ENCODE measurements around the gene MBOAT7. TPM values are rescaled to one million over a fixed set of nuclear protein-coding genes. Genes with fewer than 3 reads are reported as not detected.

The MBOAT7 gene
- total and polyA plus RNA-seq, 2 of the 8 experiments (the other 6 are each of a cell fraction or from before 2014, with no cell fraction given): 85.5 to 90.9 TPM

DNA sequence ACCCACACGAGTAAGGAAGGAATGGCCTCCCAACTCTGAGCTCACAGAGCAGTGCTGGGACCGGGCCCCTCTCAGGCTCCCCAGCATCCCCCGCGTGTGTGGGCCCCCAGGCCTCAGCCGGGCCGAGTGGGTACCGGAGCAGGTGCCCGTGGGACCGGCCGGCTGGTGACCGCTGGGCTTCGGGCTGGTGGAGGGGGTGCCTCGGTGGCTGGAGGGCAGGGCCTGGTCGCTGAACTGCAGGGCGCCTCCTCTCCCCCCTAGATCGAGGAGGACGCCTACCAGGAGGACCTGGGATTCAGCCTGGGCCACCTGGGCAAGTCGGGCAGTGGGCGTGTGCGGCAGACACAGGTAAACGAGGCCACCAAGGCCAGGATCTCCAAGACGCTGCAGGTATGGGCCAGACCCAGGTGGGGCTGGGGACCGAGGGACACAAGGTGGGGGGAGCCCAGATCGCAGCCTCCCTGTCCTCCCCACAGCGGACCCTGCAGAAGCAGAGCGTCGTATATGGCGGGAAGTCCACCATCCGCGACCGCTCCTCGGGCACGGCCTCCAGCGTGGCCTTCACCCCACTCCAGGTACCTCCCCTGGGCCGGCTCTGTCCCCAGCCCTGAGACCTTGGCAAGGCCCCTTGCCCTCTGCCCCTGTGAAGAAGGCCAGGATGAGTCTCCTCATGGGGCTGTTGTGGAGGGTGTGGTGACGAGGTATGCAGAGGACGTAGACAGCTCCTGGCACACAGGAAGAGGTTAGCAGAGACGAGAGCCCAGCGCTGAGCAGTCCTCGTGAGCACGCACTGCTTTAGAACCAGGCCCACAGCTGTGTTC is 60.4 kb downstream of the MBOAT7 start:
- no peak overlapping the region for H3K56ac ChIP-seq (replicated peaks; ENCODE audit: insufficient read length, low read depth, low read length)
- H2BK120ac ChIP-seq (replicated peaks; ENCODE audit: low read depth, low read length): no peak overlapping the region
- H3K23me2 ChIP-seq (ENCODE audit: low read depth, low read length): peaks cover 3% of the 10 kb centered on the region; the same call in 1 of the 2 replicates
- H4K91ac ChIP-seq (replicated peaks; ENCODE audit: insufficient read length, low read length): no peak overlapping the region
- no peaks in the 10 kb centered on the region for H3K79me2 ChIP-seq (ENCODE audit: control insufficient read depth in 1 of 2, insufficient read depth in 2 of 2, low read length in 2 of 2)
- DNase-seq (ENCODE audit: low read depth in 1 of 2, low spot score in 2 of 2) (no peak), FAIRE-seq (no peak)
- H2BK5ac ChIP-seq (ENCODE audit: low read depth, low read length): no peak overlapping the region
- H3K27ac ChIP-seq (ENCODE audit: low read depth, low read length): no peak overlapping the region
- no peak overlapping the region for H3K14ac ChIP-seq (ENCODE audit: insufficient read length)
- peaks cover 17 to 70% (median 33%) of the 10 kb centered on the region in 4 experiments for H3K36me3 ChIP-seq (ENCODE audit: control insufficient read depth in 2 of 4, insufficient read depth in 4 of 4, low read length in 3 of 4)
- H3K79me1 ChIP-seq (ENCODE audit: low read depth, low read length): no peaks in the 10 kb centered on the region
- H3K9ac ChIP-seq (replicated peaks in 1 of 4; ENCODE audit: extremely low read depth in 1 of 4, low read depth in 3 of 4, low read length in 3 of 4): no peak overlapping the region
- 94% methylated on average over 27 of the region's 41 CpGs; no CpG with 5 or more reads in 1 of the 2 experiments for WGBS, 2 experiments (ENCODE audit: extremely low coverage in 1 of 2, insufficient coverage in 1 of 2, insufficient read length in 1 of 2, insufficient replicate concordance in 2 of 2, low coverage in 1 of 2, low lambda C conversion rate in 2 of 2, missing lambda C conversion rate in 1 of 2)
- no peaks in the 10 kb centered on the region for H3K4me1 ChIP-seq (replicated peaks in 1 of 4; ENCODE audit: control insufficient read depth in 3 of 4, insufficient read depth in 4 of 4, low read length in 3 of 4)
- H3K4me3 ChIP-seq (ENCODE audit: extremely low read depth in 1 of 4, insufficient read depth in 2 of 4, low read depth in 3 of 4, low read length in 4 of 4): no peak overlapping the region
- H3K23ac ChIP-seq (ENCODE audit: insufficient read length): no peak overlapping the region
- no peak overlapping the region; the same call in 1 of the 2 replicates for H4K8ac ChIP-seq (ENCODE audit: extremely low read depth, insufficient read depth, low read length)
- no peak overlapping the region for H3K18ac ChIP-seq (ENCODE audit: extremely low read depth, low read length)
- peaks cover 3 to 10% of the 10 kb centered on the region in 2 experiments; a peak in 3 of 4 replicates for H3K9me3 ChIP-seq (ENCODE audit: insufficient read depth in 2 of 2, low read depth in 1 of 2, low read length in 1 of 2)
- ChIA-PET POLR2A (ENCODE audit: partially characterized antibody) (interaction anchor here (0.6 to 1.6 kb wide), 5 partner anchors 7 to 13 kb away, joined by 3 to 8 read pairs (median 4); partner anchors contain the start of genes CNOT3, PRPF31 and TFPT), CTCF (ENCODE audit: partially characterized antibody) (interaction anchor here (0.9 kb wide), 1 partner anchor 14 kb away, joined by 3 read pairs; no protein-coding TSS in a partner anchor)
- no peak overlapping the region for H2BK15ac ChIP-seq (ENCODE audit: low read length)
- no peak overlapping the region for H2BK12ac ChIP-seq (ENCODE audit: low read depth, low read length)
- H3K4me2 ChIP-seq (ENCODE audit: insufficient read depth in 1 of 2, low read depth in 2 of 2, low read length in 2 of 2): no peak overlapping the region
- no peak overlapping the region for H2AFZ ChIP-seq (ENCODE audit: low read length)
- peaks cover 0 to 7% of the 10 kb centered on the region in 2 experiments for H4K20me1 ChIP-seq (replicated peaks in 1 of 2; ENCODE audit: control insufficient read depth in 1 of 2, insufficient read depth in 2 of 2, low read length in 2 of 2)
- H4K5ac ChIP-seq (ENCODE audit: insufficient read length, low read depth, low read length): no peak overlapping the region
- H2BK20ac ChIP-seq (ENCODE audit: low read length): no peak overlapping the region
- H2AK5ac ChIP-seq (ENCODE audit: low read depth, low read length): no peak overlapping the region
- no peak overlapping the region for H3K4ac ChIP-seq (replicated peaks; ENCODE audit: insufficient read length, low read depth, low read length)
- H3K27me3 ChIP-seq (replicated peaks in 1 of 4; ENCODE audit: control insufficient read depth in 3 of 4, extremely low read depth in 1 of 4, insufficient read depth in 3 of 4, low read length in 3 of 4): no peaks in the 10 kb centered on the region
- TF ChIP-seq SIRT6 (IDR thresholded peaks at IDR 0.05; ENCODE audit: low read length) (no peak), ASH2L (IDR thresholded peaks at IDR 0.05; ENCODE audit: low read length) (no peak), RAD21 (IDR thresholded peaks at IDR 0.05 in 1 of 2, conservative IDR thresholded peaks at IDR 0.05 in 1 of 2; ENCODE audit: low read depth in 2 of 2, low read length in 2 of 2) (no peak), TAF1 (IDR thresholded peaks at IDR 0.05; ENCODE audit: low read depth, low read length) (no peak), SAP30 (IDR thresholded peaks at IDR 0.05; ENCODE audit: insufficient read depth, insufficient replicate concordance, low read length) (no peak), SIX5 (IDR thresholded peaks at IDR 0.05; ENCODE audit: low read depth, low read length) (no peak), EP300 (IDR thresholded peaks at IDR 0.05; ENCODE audit: borderline replicate concordance in 1 of 2, low read depth in 2 of 2, low read length in 2 of 2) (no peak), CHD1 (IDR thresholded peaks at IDR 0.05; ENCODE audit: low read depth, low read length) (no peak), RXRA (IDR thresholded peaks at IDR 0.05; ENCODE audit: insufficient read depth, low read depth, low read length) (no peak), TEAD4 (IDR thresholded peaks at IDR 0.05; ENCODE audit: low read depth, low read length) (no peak), USF2 (IDR thresholded peaks at IDR 0.05; ENCODE audit: low read length) (no peak)
